NB4 (cell line): ENCODE results near the gene CCDC81.
"Not testable (repeated sequence)": the region's sequence is repeated elsewhere in the genome, so short reads cannot be mapped to it uniquely, and the experiment has no call there.

Experiments
- MAX ChIP-seq: IDR thresholded peaks from 2 replicates; pipeline ENCODE4 v1.6.1; 2011; ENCODE audit warnings: low read depth, low read length
- POLR2A ChIP-seq: IDR thresholded peaks from 2 replicates; pipeline ENCODE4 v1.6.1; 2011; ENCODE audit warnings: mild to moderate bottlenecking; ENCODE audit not compliant: insufficient read length; ENCODE audit errors: extremely low read depth
- TF ChIP-seq, protein P1 (sequence below): IDR thresholded peaks from one replicate; pipeline ENCODE4 v1.5.1; 2012; ENCODE audit warnings: low read depth, low read length

DNA sequence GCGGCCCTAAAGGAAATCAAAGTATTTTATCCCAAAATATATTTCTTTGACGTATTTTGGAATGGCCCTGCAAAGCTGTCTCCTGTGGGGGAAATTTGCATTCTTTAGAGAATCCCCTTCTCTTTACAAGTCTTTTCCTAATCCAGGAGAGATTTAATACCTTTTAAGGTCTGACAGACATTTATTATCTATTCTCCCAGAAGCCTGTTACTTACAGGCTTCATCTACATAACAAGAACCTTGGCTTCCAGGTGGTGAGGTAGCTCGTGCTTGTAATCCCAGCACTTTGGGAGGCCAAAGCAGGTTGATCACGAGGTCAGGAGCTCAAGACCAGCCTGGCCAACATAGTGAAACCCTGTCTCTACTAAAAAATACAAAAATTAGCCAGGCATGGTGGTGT lies 17.3 kb upstream of the CCDC81 start:
- TF ChIP-seq, protein P1, sequence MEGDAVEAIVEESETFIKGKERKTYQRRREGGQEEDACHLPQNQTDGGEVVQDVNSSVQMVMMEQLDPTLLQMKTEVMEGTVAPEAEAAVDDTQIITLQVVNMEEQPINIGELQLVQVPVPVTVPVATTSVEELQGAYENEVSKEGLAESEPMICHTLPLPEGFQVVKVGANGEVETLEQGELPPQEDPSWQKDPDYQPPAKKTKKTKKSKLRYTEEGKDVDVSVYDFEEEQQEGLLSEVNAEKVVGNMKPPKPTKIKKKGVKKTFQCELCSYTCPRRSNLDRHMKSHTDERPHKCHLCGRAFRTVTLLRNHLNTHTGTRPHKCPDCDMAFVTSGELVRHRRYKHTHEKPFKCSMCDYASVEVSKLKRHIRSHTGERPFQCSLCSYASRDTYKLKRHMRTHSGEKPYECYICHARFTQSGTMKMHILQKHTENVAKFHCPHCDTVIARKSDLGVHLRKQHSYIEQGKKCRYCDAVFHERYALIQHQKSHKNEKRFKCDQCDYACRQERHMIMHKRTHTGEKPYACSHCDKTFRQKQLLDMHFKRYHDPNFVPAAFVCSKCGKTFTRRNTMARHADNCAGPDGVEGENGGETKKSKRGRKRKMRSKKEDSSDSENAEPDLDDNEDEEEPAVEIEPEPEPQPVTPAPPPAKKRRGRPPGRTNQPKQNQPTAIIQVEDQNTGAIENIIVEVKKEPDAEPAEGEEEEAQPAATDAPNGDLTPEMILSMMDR = not testable (repeated sequence)
- TF ChIP-seq POLR2A, MAX: not testable (repeated sequence)
